B cell (primary cell): ENCODE data around the gene ANKRD2. TPM values are rescaled to one million over a fixed set of nuclear protein-coding genes. Genes with fewer than 3 reads are reported as not detected.

Experiments used
- ATAC-seq: fragments of 200-7000 bp; cut with Tn5 transposase; one replicate; pipeline ENCODE4 v1.10.0; 2021; ENCODE audit warnings: low read depth, mild to moderate bottlenecking, moderate number of reproducible peaks, moderate library complexity
- CTCF ChIA-PET: fragments of 350-600 bp; sonication (Branson Sonifier 250); formaldehyde crosslinking; loops from one replicate; lab custom pipeline; 2021; ENCODE audit warnings: antibody characterized with exemption, inconsistent platforms; lab: Charles Lee
- POLR2A ChIA-PET: fragments of 350-600 bp; sonication (Branson Sonifier 250); formaldehyde crosslinking; loops from one replicate; lab custom pipeline; 2021; ENCODE audit warnings: antibody characterized with exemption; lab: Charles Lee
- DNase-seq: peaks from one replicate; pipeline ENCODE4 v3.0.0; 2013
- H2AFZ ChIP-seq: 2 replicates; pipeline ENCODE4 v1.6.1; 2012; ENCODE audit warnings: mild to moderate bottlenecking, low read depth, low read length; ENCODE audit not compliant: insufficient read depth, poor library complexity, severe bottlenecking
- H3K27ac ChIP-seq, 2 donors: 1 replicate in 1 of 2; 2 replicates in 1 of 2; pipeline ENCODE4 v1.5.1; 2012 to 2013; ENCODE audit warnings: low read length in 2 of 2, mild to moderate bottlenecking in 2 of 2, moderate library complexity in 1 of 2
- H3K27me3 ChIP-seq, 4 experiments: fragments of 200-600 bp in 1 of 4; sonication (generic) in 1 of 4; replicated peaks in 1 of 4; 1 replicate in 2 of 4; 2 replicates in 2 of 4; pipeline versions ENCODE4 v1.6.1 to v1.7.0; 2013 to 2016; ENCODE audit warnings: low read length in 3 of 4, mild to moderate bottlenecking in 2 of 4, mixed read lengths in 1 of 4, moderate library complexity in 1 of 4; ENCODE audit not compliant: insufficient read depth in 4 of 4, control insufficient read depth in 3 of 4; ENCODE audit errors: control extremely low read depth in 1 of 4
- H3K36me3 ChIP-seq, 2 experiments: replicated peaks in 1 of 2; 1 replicate in 1 of 2; 2 replicates in 1 of 2; pipeline versions ENCODE4 v1.6.1 to v1.7.1; 2013; ENCODE audit warnings: low read length in 1 of 2; ENCODE audit not compliant: insufficient read depth in 2 of 2, control insufficient read depth in 1 of 2; ENCODE audit errors: control extremely low read depth in 1 of 2, extremely low read depth in 1 of 2
- H3K4me1 ChIP-seq, 2 donors: fragments of 200-600 bp in 1 of 2; sonication (generic) in 1 of 2; 1 replicate in 1 of 2; 2 replicates in 1 of 2; pipeline versions ENCODE4 v1.5.1 to v1.6.1; 2013 to 2017; ENCODE audit warnings: low read length in 2 of 2; ENCODE audit not compliant: control insufficient read depth in 2 of 2, insufficient read depth in 2 of 2
- H3K4me2 ChIP-seq: replicated peaks from 2 replicates; pipeline ENCODE3; 2012; ENCODE audit warnings: mild to moderate bottlenecking, low read depth, low read length; ENCODE audit not compliant: poor library complexity, severe bottlenecking
- H3K4me3 ChIP-seq, 5 experiments: fragments of 200-600 bp in 1 of 5; sonication (generic) in 1 of 5; 1 replicate in 3 of 5; 2 replicates in 2 of 5; pipeline versions ENCODE4 v1.5.1 to v1.7.0; 2011 to 2016; ENCODE audit warnings: low read length in 4 of 5, mild to moderate bottlenecking in 4 of 5, low read depth in 2 of 5, control low read depth in 1 of 5, moderate library complexity in 1 of 5; ENCODE audit not compliant: insufficient read depth in 1 of 5; ENCODE audit errors: control extremely low read depth in 1 of 5, extremely low read depth in 1 of 5
- H3K79me2 ChIP-seq: fragments of 200-600 bp; sonication (generic); one replicate; pipeline ENCODE4 v1.6.0; 2016; ENCODE audit warnings: low read length; ENCODE audit not compliant: control insufficient read depth, insufficient read depth
- H3K9ac ChIP-seq: fragments of 200-600 bp; sonication (generic); 2 replicates; pipeline ENCODE4 v1.6.1; 2017; ENCODE audit warnings: mild to moderate bottlenecking, low read length, moderate library complexity
- H3K9me3 ChIP-seq, 3 donors: one replicate each; pipeline versions ENCODE4 v1.6.1 to v1.7.1; 2013; ENCODE audit warnings: low read length in 2 of 3; ENCODE audit not compliant: control insufficient read depth in 2 of 3, insufficient read depth in 1 of 3; ENCODE audit errors: control extremely low read depth in 1 of 3
- H4K20me1 ChIP-seq: 2 replicates; pipeline ENCODE4 v1.6.0; 2012; ENCODE audit warnings: mild to moderate bottlenecking, low read length; ENCODE audit not compliant: insufficient read depth, control insufficient read depth, poor library complexity, severe bottlenecking
- H3K27ac Mint-ChIP-seq: one replicate; pipeline ENCODE4 v1.8.0; 2021; ENCODE audit warnings: mixed read lengths
- H3K27me3 Mint-ChIP-seq: one replicate; pipeline ENCODE4 v1.8.0; 2021; ENCODE audit warnings: mixed read lengths
- H3K4me1 Mint-ChIP-seq: one replicate; pipeline ENCODE4 v1.8.0; 2021; ENCODE audit warnings: mixed read lengths
- H3K4me3 Mint-ChIP-seq: one replicate; pipeline ENCODE4 v1.8.0; 2021; ENCODE audit warnings: mixed read lengths
- H3K9me3 Mint-ChIP-seq: one replicate; pipeline ENCODE4 v1.8.0; 2022; ENCODE audit warnings: mixed read lengths; ENCODE audit not compliant: insufficient read depth
- CTCF ChIP-seq: fragments of 200-600 bp; IDR thresholded peaks from one replicate; pipeline ENCODE4 v1.8.0; 2022; ENCODE audit warnings: antibody characterized with exemption, mild to moderate bottlenecking
- EZH2 ChIP-seq: IDR thresholded peaks from 2 replicates; pipeline ENCODE4 v1.6.1; 2012; ENCODE audit warnings: borderline replicate concordance, low read depth, mild to moderate bottlenecking, moderate library complexity, low read length; ENCODE audit not compliant: insufficient read depth, poor library complexity, severe bottlenecking
- WGBS: methylation state at CpG from one replicate; pipeline ENCODE4 v1.1.5; 2013; ENCODE audit warnings: missing lambda C conversion rate; ENCODE audit not compliant: insufficient coverage; 5-methylcytosine and 5-hydroxymethylcytosine counted together
- intact Hi-C: fragments of 100-400 bp; cut with micrococcal nuclease; formaldehyde crosslinking; loops from one replicate; pipeline ENCODE4 v1.10.0; 2022
- polyA plus RNA-seq: library from polyadenylated mRNA; depleted of rRNA; stranded (reverse); fragments of >200 nt; gene quantifications from 2 replicates; pipeline ENCODE4 v1.2.3, GENCODE V29; 2012
- total RNA-seq, 2 donors: library from RNA; stranded (reverse); fragments of 120-200 nt in 1 of 2; gene quantifications; 1 replicate in 1 of 2; 2 replicates in 1 of 2; pipeline versions ENCODE4 v1.2.3 to v1.2.4, GENCODE V29; 2013 to 2022

Gene ANKRD2
- total and polyA plus RNA-seq, 2 donors (not counting 1 experiment from before 2014, with no cell fraction given), result not detected

- Histone ChIP-seq H3K27ac (no peak overlapping the region), H3K9me3 (no peaks in the 10 kb centered on the region), H3K36me3 (no peaks in the 10 kb centered on the region), H3K27me3 (no peaks in the 10 kb centered on the region), H3K4me2 (no peak overlapping the region), H2AFZ (no peak overlapping the region), H3K4me1 (no peaks in the 10 kb centered on the region), H3K9ac (no peak overlapping the region), H4K20me1 (no peaks in the 10 kb centered on the region), H3K79me2 (no peaks in the 10 kb centered on the region), H3K4me3 (no peak overlapping the region)
- Mint-ChIP-seq H3K27me3 (no peaks in the 10 kb centered on the region), H3K4me1 (no peaks in the 10 kb centered on the region), H3K9me3 (no peaks in the 10 kb centered on the region), H3K4me3 (no peak overlapping the region), H3K27ac (no peak overlapping the region)
- ChIA-PET CTCF (no interaction called here), POLR2A (no interaction called here)
- no peak for ATAC-seq
- no CpG with 5 or more reads among the region's 2 CpGs for WGBS
- no peak for TF ChIP-seq CTCF
- no peak for TF ChIP-seq EZH2
- no peak for DNase-seq
- intact Hi-C loops, result no loop called here
Measured at GRCh38 chr10:97597778-97598177, 25.2 kb downstream of the ANKRD2 start.

GRCh38 chr10:97598407-97599271 lies 26.1 kb downstream of the ANKRD2 start:
- Histone ChIP-seq H4K20me1 (no peaks in the 10 kb centered on the region), H3K9ac (no peak overlapping the region), H2AFZ (no peak overlapping the region), H3K79me2 (no peaks in the 10 kb centered on the region), H3K27ac (no peak overlapping the region), H3K4me1 (no peaks in the 10 kb centered on the region), H3K27me3 (no peaks in the 10 kb centered on the region), H3K36me3 (no peaks in the 10 kb centered on the region), H3K9me3 (no peaks in the 10 kb centered on the region), H3K4me2 (no peak overlapping the region), H3K4me3 (no peak overlapping the region)
- no peaks in the 10 kb centered on the region for H3K9me3 Mint-ChIP-seq
- H3K4me3 Mint-ChIP-seq, result no peak overlapping the region
- POLR2A ChIA-PET, result no interaction called here
- CTCF ChIA-PET, result no interaction called here
- H3K27me3 Mint-ChIP-seq, result no peaks in the 10 kb centered on the region
- H3K4me1 Mint-ChIP-seq, result no peaks in the 10 kb centered on the region
- no peak overlapping the region for H3K27ac Mint-ChIP-seq
- WGBS, result 93% methylated on average over 16 of the region's 19 CpGs
- DNase-seq (no peak), ATAC-seq (no peak)
- TF ChIP-seq EZH2, result no peak
- no peak for TF ChIP-seq CTCF
- intact Hi-C loops, result no loop called here
